HG03135 (cell line): Measurements from ENCODE around the gene MBTPS1.
A peak's percentile ranks its signal among the peaks of the same experiment; 100 is the strongest.

Source experiments
- ATAC-seq: cut with Tn5 transposase; IDR thresholded peaks from one replicate; pipeline ENCODE4 v1.9.1; 2021; ENCODE audit warnings: mild to moderate bottlenecking, moderate library complexity; ENCODE audit not compliant: unreplicated experiment

Gene MBTPS1

DNA sequence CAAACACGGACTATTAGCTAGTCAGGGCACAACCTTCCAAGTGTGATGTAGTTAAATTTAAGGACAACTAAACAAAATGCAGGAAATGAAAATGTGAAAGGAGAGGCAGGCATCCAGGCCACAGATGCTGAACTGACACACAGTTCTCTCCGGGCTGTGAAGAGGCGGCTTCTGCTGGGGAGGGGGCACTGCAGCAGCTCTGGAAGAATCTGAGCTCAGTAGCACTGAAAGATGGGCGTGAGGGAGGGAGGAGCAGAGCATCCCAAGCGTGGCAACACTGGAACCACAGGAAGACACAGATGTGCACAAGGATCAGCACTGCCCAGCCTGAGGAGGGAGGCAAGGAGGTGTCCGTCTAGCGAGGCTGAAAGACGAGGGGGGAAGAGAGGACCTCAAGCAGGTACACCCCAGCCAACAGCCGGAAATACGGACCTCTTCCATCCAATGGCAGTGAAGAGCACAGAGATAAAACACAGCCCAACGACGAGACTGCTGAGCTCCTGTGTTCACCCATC is 11.4 kb downstream of the MBTPS1 start:
- ATAC-seq = no peak

DNA sequence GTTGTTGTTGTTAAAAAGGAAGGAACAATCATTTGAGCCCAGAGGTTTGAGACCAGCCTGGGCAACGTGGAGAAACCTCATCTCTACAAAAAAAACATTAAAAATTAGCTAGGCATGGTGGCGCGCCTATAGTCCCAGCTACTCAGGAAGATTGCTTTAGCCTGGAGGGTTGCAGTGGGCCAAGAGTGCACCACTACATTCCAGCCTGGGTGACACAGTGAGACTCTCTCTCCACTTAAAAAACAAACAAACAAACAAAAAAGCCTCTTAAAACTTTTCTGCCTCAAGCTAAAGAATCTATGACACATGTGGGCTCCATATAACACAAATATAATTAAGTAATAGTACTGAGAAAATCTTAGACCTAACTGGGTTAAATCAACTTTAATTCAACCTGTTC is 12.5 kb downstream of the MBTPS1 start:
- no peak for ATAC-seq

DNA sequence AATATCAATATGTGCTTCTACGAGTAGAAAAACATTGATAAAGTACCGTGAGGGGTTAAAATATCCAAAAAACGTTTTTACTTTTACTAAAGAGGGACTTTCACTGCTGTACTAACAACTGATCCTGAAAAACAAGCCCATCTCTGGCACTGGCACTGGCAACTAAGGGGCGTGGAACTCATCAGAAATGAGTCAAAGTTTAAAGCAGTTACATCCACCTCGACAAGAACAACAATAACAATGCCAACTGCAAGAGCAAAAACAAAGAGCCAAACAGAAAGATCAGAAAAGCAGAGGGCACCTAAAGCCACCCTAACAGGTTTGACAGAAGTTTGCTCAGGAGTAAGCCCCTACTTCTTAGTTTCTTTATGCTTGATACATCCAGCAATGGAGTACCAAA is 13.1 kb downstream of the MBTPS1 start:
- ATAC-seq = no peak

DNA sequence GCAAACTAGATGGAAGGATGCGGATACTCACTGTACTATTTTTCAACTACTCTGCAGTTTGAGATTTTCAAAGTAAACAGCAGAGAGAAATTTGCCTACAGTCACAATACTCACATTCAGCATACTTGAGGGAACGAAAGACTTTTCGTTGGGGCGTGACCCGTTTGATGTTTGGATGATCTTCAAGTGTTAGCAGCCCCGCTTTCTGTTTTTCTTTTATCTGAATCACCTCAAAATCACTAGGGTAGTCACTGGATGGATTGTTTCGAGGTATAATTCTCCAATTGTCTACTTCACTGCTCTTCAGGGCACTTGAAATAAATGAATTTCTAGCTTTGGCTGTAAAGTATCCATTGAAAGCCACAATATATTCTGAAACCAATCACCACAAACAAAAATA is 17.8 kb downstream of the MBTPS1 start:
- ATAC-seq = no peak

DNA sequence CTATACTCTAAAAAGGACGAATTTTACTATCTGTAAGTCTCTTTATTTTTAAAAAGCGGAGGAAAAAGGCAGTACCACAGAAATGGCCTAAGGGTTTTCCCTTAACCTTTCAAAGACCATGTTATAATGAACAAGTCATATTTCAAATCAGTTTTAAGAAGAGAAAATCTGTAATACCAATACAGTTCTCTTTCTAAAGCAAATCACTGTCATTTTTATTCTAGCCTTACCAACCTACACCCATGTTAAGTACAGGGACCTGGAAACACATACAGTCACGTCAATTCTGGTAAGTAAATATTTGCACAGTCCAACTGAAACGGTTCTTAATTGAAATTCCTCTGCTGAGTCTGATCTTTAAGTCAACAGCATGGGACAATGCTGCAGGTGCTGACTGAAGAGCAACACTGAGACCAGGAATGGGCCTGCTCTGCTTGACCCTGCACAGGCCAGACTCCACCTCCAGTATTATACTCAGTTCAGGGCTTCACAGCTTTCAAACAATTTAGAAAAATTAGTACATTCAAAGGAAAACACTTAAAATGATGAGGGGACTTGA is 20.2 kb downstream of the MBTPS1 start:
- no peak for ATAC-seq

DNA sequence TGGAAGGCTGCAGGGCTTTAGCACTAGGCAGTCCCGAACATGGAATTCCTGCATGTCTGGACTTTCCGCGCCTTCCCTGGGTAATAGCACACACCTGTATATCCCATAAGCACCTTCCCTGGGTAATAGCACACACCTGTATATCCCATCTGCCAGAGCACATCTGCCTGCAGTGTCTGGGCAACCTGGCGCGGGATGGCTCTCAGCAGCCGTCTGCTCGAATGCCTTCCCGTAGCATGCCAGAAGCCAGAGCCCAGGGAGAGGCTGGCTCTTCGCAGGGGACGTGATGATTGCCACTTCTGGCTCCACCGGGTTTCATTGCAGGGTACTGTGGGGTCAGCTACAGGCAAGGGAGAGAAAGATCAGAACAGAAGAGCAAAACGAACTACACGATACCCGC is 21.3 kb downstream of the MBTPS1 start:
- no peak for ATAC-seq

DNA sequence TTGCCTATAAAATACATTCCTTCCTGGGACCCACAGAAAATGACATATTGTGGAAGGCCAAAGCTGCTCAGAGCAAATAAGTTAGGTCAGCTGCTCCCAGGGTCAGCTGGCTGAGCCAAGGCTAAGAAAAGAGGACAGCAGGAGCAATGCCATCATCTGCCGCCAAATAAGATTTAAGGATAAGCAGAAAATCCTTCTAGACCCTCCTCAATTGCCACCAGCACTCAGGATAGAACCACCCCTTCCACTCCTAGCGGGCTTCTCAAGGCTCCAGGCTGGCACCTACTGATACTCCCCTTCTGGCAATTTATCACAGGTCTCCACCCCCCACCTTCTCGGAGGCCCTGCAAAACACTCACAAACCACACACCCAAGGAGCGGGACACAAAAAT is 22.9 kb downstream of the MBTPS1 start:
- ATAC-seq = no peak

DNA sequence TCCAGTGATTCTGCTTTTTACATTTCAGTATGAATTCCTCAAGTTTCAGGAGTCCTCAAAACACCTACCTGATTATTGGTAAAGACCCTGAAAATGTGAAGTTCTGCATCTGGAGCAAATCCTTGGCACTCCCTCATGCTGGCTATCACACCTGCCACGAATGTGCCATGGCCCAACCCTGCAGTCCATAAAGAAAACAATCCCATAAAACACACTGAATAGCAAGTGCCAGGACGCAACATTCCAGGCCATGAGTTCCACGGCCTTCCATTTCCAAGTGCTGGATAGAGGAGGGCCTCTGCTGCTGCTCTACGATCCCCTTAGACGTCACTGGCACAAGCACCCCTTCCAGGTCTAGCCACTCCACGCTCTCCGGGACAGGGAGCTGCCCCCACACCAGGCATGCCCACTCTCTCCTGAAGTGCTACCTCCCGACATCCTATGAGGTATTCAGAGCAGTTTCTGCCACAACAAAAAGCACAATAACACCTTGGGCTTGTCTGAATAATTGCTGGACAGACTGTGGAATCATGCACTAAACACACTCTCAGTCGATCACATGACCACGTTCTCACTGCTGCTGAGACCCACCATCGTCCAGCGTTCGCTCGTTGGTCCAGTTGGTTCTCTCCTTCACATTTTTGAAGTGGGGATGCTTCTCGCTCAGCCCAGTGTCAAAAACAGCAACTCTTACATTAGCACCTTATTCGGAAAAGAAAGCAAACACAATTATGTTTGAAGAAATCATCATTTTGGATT is 23.4 kb downstream of the MBTPS1 start:
- ATAC-seq = no peak

DNA sequence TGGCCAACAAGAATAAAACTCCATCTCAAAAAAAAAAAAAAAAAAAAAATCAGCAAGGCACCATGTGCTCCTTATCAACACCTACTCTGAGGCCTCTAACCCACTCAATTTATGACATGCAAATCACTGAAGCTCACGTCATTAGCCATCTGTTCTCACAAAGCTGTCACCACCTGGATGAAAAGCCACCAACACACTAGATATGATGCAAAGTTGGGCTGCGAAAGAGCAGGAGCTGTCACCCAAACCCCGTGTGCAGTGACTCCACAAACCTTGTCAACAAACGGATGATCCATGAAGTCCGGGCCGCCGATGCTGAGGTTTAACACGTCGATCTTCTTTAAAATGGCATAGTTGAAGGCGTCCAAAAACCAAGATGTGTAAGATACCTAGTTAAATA is 25.3 kb downstream of the MBTPS1 start:
- no peak for ATAC-seq

DNA sequence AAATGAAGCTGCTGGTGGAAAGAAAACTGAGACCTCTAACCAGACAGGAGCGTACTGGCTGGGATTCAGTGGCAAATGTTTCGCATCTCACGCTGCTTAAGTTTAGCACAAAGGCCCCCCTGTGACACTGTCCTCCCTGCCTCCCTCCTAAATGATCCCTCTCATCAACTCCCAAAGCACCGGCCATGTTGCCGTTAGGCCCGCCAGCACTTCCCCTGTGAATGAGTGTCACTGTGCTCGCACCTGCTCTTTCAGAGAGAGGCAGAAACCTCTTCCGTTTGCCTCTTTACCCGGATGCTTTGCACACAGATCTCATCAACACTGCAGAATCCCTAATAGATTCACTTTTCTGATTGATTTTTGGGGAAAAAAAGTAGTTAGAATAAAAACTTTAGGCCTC is 26.5 kb downstream of the MBTPS1 start:
- ATAC-seq = no peak

DNA sequence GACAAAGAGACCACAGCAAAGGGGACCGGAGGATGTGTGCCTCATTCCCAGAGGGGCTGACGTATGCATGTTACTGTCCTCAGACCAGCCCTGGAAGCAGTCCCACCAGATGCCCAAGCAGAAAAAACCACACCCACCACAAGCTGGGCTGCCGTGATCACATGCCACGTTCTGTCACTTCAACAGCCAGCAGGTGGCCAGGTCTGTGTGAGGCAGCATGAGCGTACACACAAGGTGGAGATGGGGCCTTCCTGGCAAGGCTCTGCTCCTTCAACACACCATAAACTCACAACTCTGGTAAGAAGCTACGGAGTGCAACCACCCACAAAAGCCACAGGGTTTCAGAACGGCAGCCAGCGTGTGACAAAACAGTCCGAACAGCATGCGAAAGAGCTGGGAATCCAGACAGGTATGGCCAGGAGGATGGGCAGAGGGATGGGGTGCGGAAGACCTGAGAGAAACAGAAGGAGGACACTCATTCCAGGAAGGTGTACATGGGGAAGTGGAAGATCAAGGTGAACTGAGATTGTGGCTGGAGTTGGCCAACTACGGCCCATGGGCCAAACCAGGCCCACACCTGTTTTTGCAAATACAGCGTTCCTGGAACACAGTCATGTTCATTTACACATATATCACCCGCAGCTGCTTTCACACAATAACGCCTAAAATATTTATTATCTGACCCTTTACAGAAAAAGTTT is 27.9 kb downstream of the MBTPS1 start:
- peak; percentile 90 for ATAC-seq

DNA sequence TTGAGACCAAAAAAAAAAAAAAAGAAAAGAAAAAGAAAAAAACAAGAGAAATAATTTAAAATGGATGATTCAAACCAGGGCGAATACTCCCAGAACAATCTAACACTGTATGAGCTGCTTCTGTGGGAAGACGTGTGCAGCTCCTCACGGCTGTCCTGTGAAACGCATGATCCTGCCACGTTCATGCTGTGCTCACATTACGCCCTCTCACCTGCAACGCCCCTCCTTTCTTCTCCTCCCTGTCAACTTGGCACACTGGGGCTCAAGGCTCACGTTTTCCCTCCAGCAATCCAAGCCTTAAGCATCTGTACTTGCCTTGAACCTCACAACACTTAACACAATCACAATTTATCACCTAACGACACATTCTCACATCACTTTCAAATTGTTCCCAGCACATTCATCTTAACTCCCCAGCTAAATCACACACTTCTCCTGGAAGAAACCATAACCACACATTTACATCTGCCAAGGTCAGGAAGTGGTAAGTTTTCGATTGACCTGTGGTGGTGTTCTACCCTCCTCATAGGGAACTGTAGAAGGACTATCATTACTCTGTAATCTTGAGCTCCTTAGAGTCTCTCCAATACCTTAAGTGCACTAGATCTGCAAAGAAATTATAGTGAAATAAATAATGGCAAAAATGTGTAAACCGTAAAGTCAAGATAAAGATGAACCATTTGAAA is 29.1 kb downstream of the MBTPS1 start:
- no peak for ATAC-seq

DNA sequence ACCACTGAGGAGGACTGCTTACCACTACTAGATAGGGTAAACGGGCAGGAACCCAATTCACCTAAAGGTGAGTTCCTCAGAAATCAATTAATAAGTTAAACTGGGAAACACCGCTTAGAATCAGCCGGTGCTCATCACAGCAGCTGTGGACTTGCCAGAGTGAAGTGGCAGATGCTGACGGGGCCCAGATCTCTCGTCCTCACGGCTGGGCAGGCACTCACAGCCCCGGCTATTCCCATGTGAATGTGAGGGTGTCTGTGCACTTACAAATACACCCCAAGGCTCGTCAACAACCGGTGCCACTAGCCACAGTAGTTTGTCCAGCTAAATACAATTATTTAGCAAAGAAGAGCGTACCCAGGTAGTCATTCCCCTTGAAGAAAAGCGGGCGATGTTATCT is 29.7 kb downstream of the MBTPS1 start:
- no peak for ATAC-seq

DNA sequence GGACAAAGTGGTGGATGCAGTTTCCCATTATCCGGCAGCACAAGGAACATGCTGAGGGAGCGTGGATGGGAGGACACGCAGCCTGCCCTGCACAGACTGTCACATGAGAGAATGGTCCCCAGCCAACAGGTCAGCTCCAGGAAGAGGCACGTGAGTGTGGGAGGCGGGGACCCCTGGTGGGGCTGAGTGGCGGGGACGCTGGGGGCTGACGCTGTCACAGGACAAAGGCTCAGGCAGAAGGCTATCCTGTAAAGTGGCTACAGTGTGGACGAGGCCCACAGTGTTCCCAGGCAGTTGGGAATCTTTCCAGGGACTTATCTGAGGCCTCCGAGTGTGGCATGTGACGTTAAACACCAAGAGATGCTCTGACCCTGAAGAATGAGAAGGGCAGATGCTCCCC is 30.4 kb downstream of the MBTPS1 start:
- ATAC-seq = no peak

DNA sequence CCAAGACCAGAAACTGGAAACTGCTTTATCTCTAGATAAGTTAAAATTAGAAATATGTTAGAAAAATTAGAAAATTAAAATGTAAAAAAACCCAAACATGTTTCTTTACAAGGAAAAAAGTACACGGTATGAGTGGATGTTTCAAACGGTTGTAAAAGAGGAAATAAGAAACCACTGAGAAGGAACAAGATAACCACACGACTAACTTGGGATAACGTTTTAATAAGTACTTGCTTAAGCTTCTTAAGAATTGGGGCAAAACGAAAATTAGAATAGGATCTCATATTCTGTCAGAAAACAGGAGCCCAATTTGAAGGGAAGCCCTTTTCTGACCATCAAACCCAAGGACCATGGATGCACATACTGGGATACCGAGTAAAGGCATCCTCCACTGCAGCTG is 31.0 kb downstream of the MBTPS1 start:
- no peak for ATAC-seq

DNA sequence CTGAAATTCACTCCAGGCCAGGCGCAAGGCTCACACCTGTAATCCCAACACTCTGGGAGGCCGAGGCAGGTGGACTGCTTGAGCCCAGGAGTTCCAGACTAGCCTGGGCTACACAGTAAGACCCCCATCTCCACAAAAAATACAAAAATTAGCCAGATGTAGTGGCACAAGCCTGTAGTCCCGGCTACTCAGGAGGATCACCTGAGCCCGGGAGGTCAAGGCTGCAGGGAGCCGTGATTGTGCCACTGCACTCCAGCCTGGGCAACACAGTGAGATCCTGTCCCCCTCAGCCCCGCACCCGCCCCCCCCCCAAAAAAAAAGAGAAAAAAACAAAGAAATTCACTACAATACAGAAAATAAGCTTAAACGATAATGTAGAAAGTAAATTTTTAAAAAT is 31.5 kb downstream of the MBTPS1 start:
- ATAC-seq = no peak

DNA sequence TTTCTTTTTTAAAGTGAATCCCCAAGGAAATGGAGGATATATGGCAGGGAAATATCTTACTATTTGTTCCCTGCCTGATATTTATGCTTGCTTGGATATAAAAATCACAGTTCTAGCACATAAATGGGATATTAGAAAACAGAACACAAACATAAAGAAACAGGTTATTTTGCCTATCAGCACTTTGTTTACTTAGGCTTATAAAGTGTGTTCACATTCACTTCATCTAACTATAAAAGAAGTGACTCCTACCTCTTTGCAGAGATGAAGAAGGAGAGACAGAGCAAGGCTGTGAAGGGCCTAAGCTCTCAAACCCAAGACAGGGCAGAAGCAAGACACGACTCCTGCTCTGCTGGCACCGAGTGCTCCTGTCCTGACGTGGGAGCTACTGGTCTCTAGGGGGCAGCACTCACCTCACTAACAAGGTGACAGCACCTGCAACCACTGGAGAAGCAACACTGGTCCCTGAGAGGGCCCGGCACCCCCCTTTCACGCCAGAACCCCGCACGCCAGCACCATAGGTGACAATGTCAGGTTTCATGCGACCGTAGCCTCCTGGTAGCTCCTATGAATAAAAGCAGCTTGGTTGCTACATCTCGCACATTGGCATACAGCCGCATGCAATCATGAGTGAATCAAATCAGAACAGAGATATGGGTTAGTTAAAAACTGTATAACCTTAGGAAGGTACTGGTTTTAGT is 32.0 kb downstream of the MBTPS1 start:
- no peak for ATAC-seq

DNA sequence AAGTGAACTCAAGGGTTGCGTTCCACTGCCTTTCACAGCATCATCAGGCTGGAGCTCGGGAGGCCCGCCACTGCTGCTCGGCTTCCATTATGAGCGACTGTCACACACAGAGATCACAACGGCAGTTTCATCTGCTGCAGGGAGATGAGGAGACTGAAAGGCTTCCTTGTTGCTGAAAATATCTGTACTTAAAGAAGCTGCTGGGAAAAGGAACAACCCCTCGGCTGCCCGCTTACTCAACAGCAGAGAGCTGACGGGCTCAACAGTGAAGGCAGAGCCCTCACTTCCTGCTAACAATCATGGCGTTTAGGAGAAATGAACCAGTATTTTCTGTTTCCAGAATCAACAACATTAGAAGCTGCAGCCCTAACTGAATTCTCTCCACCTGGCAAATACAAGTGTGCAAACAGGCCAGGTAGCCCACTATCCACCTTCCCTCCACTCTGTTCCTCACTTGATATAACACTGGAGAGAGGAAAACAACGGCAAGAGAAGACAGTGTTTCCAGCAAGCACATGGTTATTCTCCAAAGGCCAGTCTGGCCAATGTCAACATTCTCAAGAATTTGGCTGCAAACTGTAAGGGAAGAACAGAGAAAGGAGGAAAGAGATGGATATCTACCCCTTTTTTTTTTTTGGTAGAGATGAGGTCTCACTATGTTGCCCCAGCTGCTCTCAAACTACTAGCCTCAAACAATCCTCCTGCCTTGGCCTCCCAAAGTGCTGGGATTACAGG is 33.7 kb downstream of the MBTPS1 start:
- ATAC-seq = no peak

DNA sequence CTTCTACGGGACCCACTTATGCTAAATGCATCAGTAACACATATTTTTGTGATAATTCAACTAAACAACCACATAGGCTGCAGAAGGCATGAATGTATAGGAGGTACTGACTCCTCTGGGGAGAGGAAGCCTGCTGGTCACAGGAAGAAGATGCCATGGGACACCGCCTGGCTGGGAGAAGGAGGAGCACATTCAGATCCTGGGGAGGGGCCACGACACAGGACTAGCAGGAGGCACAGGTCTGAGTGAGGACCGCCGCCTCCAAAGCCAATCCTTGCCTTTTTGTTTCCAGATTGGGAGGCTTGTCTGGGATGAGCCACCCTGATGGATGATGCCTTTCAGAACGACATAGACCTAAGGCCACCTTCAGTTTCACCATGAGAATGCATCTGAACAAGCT is 34.6 kb downstream of the MBTPS1 start:
- ATAC-seq = no peak

DNA sequence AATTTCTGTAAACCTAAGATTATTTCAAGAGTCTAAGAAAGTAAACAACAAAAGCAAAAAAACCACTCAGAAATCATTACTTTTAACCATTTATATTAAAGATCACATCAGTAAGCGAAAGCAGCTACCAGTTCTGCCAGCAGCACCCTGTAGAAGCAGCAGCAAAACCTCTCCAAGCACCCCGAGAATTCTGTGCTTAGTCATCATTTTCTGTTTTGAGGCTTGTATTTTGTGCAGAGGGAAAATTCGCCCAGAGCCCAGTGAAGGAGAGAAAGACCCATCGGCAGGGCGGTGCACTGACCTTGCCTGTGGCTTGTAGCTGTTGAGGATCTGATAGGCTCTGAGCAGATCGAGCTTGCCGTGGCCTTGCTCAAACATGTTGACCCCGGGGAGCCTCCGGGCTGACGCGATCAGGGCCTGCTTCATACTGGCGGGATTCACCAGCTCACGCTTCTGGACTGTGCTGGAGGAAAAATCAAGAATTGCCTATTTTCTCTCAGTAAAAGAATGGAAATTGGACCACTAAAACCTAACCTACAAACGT is 35.2 kb downstream of the MBTPS1 start:
- no peak for ATAC-seq
